H1 (cell line): ENCODE measurements around the gene CTAGE4.
"Not testable (repeated sequence)": the region's sequence is repeated elsewhere in the genome, so short reads cannot be mapped to it uniquely, and the experiment has no call there.

Experiments
- ASH2L ChIP-seq: fragments of 200-600, 300-600 bp; sonication (generic); IDR thresholded peaks from one replicate; pipeline ENCODE4 v1.7.1; 2017; ENCODE audit warnings: low read length
- BRCA1 ChIP-seq: IDR thresholded peaks from 2 replicates; pipeline ENCODE4 v1.6.1; 2012; ENCODE audit warnings: low read depth, low read length, improper control_type of control experiment
- HDAC2 ChIP-seq, 2 experiments: fragments of 300-600 bp in 1 of 2; sonication (generic) in 1 of 2; IDR thresholded peaks; 2 replicates each; pipeline ENCODE4 v1.6.1; 2011 to 2012; ENCODE audit warnings: low read depth in 2 of 2, low read length in 2 of 2, mild to moderate bottlenecking in 2 of 2, moderate library complexity in 2 of 2, borderline replicate concordance in 1 of 2, inconsistent platforms in 1 of 2
- POLR2A ChIP-seq, 2 experiments: IDR thresholded peaks; 1 replicate in 1 of 2; 2 replicates in 1 of 2; pipeline ENCODE4 v1.6.1; 2011; ENCODE audit warnings: low read depth in 2 of 2, low read length in 2 of 2, mild to moderate bottlenecking in 2 of 2; ENCODE audit errors: control extremely low read depth in 1 of 2
- TAF1 ChIP-seq: IDR thresholded peaks from 2 replicates; pipeline ENCODE4 v1.6.1; 2011; ENCODE audit warnings: mild to moderate bottlenecking, low read depth, low read length

GRCh38 chr7:144231027-144231426, 47.8 kb downstream of the CTAGE4 start:
- not testable (repeated sequence) for TF ChIP-seq HDAC2 (IDR thresholded peaks at IDR 0.05; ENCODE audit: borderline replicate concordance in 1 of 2, low read depth in 2 of 2, low read length in 2 of 2); ASH2L; POLR2A (IDR thresholded peaks at IDR 0.05; ENCODE audit: control extremely low read depth in 1 of 2, low read depth in 2 of 2, low read length in 2 of 2); BRCA1; TAF1
